Large intestine (tissue), 3 donors: ENCODE results near the gene KIAA1671. TPM values are rescaled to one million over a fixed set of nuclear protein-coding genes. Genes with fewer than 3 reads are reported as not detected.
A peak's percentile ranks its signal among the peaks of the same experiment; 100 is the strongest.

ENCODE experiments used
- DNase-seq, 2 donors: peaks; one replicate each; pipeline versions ENCODE4 v3.0.0 to v3.0.0-alpha.2; 2013
- H3K27ac ChIP-seq: one replicate; pipeline ENCODE4 v1.5.1; 2013; ENCODE audit warnings: low read length
- H3K27me3 ChIP-seq: 2 replicates; pipeline ENCODE4 v1.6.1; 2013; ENCODE audit warnings: low read length; ENCODE audit not compliant: control insufficient read depth, insufficient read depth
- H3K36me3 ChIP-seq: 2 replicates; pipeline ENCODE4 v1.6.1; 2013; ENCODE audit warnings: low read length; ENCODE audit not compliant: control insufficient read depth, insufficient read depth
- H3K4me1 ChIP-seq: one replicate; pipeline ENCODE4 v1.6.1; 2013; ENCODE audit warnings: low read length; ENCODE audit not compliant: control insufficient read depth, insufficient read depth
- H3K4me3 ChIP-seq: one replicate; pipeline ENCODE4 v1.5.1; 2013; ENCODE audit warnings: low read length
- H3K9me3 ChIP-seq: one replicate; pipeline ENCODE4 v1.6.1; 2013; ENCODE audit warnings: mild to moderate bottlenecking, low read depth, low read length, moderate library complexity; ENCODE audit not compliant: control insufficient read depth
- WGBS: methylation state at CpG from one replicate; pipeline ENCODE4 v1.1.5; 2013; ENCODE audit warnings: low lambda C conversion rate; ENCODE audit not compliant: insufficient coverage; 5-methylcytosine and 5-hydroxymethylcytosine counted together
- polyA plus RNA-seq: library from polyadenylated mRNA; unstranded; fragments of 120-200 nt; gene quantifications from one replicate; pipeline ENCODE4 v1.2.1, GENCODE V29; 2013

KIAA1671 gene
- polyA plus RNA-seq, 1 donor: 25.0 TPM

DNA sequence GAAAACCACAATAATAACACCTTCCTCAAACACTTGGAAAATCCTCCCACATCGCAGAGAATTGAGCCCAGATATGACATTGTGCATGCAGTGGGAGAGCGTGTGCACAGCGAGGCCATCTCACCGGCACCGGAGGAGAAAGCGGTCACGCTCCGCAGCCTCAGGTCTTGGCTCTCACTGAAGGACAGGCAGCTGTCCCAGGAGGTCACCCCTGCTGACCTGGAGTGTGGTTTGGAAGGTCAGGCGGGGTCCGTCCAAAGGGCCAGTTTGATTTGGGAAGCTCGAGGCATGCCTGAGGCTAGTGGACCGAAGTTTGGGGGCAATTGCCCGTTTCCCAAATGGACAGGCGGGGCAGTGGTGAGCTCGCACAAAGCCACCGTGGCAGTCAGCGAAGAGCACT is 86.7 kb downstream of the KIAA1671 start:
- Histone ChIP-seq H3K4me3 (no peak overlapping the region), H3K9me3 (no peaks in the 10 kb centered on the region), H3K27me3 (no peaks in the 10 kb centered on the region), H3K27ac (no peak overlapping the region), H3K36me3 (peaks cover 39% of the 10 kb centered on the region), H3K4me1 (no peaks in the 10 kb centered on the region)
- whole genome bisulfite sequencing: no CpG with 5 or more reads among the region's 17 CpGs
- no peak for DNase-seq

DNA sequence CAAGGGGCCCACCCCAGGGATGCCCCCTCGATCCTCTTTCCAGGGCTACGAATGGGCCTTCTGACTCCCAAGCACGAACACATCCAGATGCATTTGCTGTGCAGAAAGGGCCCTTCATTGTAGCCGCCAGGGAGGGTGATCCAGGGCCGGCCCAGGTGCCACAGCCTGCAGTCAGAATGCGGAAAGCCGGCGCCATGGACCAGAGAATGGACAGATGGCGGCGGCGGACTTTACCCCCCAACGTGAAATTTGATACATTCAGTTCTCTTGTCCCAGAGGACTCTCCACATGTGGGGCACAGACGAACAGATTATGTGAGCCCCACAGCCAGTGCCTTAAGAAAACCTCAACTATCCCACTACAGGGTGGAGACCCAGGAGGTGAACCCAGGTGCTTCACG is 87.2 kb downstream of the KIAA1671 start:
- Histone ChIP-seq H3K27ac (no peak overlapping the region), H3K27me3 (no peaks in the 10 kb centered on the region), H3K9me3 (no peaks in the 10 kb centered on the region), H3K4me1 (no peaks in the 10 kb centered on the region), H3K36me3 (peaks cover 41% of the 10 kb centered on the region), H3K4me3 (no peak overlapping the region)
- no peak for DNase-seq
- no CpG with 5 or more reads among the region's 14 CpGs for WGBS

DNA sequence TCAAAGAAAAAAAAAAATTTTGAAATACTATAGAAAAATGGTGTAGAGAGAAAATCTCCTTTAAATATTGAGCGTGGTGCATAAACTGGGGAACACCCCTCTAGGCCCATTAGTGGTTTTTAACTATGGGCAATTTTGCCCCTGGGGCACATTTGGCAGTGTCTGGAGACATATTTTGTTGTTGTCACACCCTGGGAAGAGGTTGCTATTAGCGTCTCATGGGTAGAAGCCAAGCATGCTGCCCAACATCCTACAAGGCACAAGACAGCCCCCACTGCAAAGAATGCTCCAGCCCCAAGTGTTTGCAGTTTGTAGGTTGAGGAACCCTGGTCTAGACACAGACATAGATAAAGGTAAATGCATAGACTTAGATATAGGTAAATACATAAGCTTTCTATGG is 92.6 kb downstream of the KIAA1671 start:
- Histone ChIP-seq H3K36me3 (peaks cover 35% of the 10 kb centered on the region), H3K4me1 (peaks cover under 1% of the 10 kb centered on the region), H3K27ac (no peak overlapping the region), H3K4me3 (no peak overlapping the region), H3K9me3 (no peaks in the 10 kb centered on the region), H3K27me3 (no peaks in the 10 kb centered on the region)
- DNase-seq: no peak
- WGBS: no CpG with 5 or more reads among the region's 2 CpGs

DNA sequence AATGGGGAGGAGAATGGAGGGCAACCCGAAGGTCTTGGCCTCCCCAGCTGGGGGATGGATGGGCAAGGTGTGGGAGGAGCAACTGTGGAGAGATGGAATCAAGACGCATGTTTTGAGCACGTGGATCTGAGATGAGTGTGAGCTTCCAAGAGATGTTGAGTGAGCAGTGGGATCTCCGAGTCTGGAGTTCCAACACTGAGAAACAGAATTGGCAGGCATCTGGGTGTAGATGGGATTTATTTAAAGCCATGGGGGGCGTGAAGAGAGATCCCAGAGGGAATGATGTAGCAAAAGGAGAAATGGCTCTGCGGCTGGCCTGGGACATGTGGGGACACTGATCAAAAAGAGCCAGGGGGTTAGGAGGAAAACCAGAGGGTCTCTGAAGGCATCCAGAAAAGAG is 95.6 kb downstream of the KIAA1671 start:
- WGBS: 60% methylated on average over 1 of the region's 6 CpGs
- Histone ChIP-seq H3K4me3 (no peak overlapping the region), H3K36me3 (peaks cover 33% of the 10 kb centered on the region), H3K9me3 (peaks cover 5% of the 10 kb centered on the region), H3K27ac (no peak overlapping the region), H3K27me3 (no peaks in the 10 kb centered on the region), H3K4me1 (peaks cover 22% of the 10 kb centered on the region)
- DNase-seq: no peak

DNA sequence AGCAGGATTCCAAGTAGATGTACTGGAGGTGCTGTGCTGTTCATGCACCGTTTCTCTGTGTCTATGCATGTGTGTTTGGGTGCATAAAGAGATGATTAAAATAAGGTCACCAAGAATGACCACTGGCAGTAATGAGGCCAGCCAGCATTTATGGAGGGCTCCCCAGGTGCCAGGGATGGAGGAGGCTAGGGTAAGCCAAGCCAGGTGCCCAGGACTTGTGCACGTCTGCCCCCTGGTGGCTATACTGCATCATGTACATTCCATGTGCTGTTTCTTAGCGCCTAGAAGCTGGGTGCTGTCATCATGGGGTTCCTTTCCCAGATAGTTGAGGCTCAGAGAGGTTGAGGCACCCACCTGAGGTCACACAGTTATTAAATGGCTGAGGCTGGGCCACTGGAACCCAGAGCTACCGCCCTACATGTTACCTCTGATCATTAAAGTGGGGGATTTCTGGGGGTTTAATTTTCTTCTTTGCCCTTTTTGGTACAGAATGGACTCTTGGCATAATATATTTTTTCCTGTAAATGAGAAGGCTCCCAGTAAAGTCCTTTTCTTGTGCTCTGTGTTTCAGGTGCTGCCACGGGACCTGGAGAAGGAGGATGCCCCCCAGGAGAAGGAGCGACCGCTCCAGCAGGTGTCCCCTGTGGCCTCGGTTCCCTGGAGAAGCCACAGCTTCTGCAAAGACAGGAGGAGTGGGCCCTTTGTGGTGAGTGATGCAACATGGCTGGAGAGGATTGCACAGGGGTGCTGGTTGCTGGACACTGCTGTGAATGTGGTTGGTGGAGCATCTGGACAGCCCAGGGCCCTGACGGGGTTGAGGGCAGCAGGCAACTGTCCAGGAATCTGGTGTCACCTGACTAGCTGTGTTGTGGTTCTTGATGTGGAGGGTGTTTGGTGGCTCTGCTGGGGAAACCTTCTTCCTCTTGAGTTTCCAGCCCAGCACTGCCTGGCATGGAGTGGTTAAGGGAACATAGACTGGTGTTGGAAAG is 96.4 kb downstream of the KIAA1671 start:
- H3K4me1 ChIP-seq: peaks cover 29% of the 10 kb centered on the region
- H3K36me3 ChIP-seq: peaks cover 25% of the 10 kb centered on the region

DNA sequence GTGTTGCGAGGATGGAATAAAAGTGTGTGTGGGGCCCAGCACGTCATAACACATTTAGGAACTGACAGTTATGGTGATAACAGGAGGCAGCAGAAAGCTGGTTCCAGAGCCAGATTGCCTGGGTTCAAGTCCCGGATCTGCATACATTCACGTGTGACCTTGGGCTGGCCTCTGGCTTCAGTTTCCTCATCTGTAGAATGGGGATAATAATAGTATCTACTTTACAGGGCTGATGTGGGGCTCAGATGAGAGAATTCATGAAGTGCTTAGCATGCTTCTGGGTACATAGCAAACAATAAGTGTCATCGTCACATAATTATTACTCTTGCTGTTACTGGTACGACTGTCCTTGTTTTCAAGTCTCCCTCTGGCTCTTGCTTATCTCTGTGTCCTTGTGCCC is 97.3 kb downstream of the KIAA1671 start:
- Histone ChIP-seq H3K27ac (no peak overlapping the region), H3K4me1 (peaks cover 35% of the 10 kb centered on the region), H3K36me3 (peaks cover 21% of the 10 kb centered on the region), H3K27me3 (no peaks in the 10 kb centered on the region), H3K4me3 (no peak overlapping the region), H3K9me3 (peaks cover 5% of the 10 kb centered on the region)
- 80% methylated on average over 1 of the region's 6 CpGs for WGBS
- no peak for DNase-seq

More for the DNA sequence above, 96.4 kb downstream of the KIAA1671 start:
- WGBS: no CpG with 5 or more reads among the region's 9 CpGs
- DNase-seq: peak; percentile 52 to 58
- no peak overlapping the region for H3K4me3 ChIP-seq
- H3K27ac ChIP-seq: no peak overlapping the region
- H3K27me3 ChIP-seq: no peaks in the 10 kb centered on the region
- H3K9me3 ChIP-seq: peaks cover 5% of the 10 kb centered on the region

DNA sequence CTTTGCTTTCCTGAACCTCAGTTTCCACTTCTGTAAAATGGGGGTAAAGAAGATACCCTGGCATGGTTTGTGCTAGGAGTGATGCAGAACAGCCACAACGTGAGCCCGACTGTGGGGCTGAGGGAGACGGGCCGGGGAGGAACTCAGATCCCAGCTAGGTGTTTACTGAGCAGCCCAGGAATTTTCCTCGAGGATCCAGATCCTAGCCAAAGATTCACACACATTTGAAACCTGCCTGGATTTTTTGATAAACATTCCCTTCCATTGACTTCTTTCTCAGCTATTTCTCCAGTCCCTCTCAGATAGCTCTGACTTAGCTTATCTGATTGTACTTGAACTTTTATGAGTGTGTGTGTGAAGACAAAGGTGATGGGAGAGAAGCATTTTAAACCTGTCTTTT is 98.0 kb downstream of the KIAA1671 start:
- Histone ChIP-seq H3K36me3 (peaks cover 21% of the 10 kb centered on the region), H3K27me3 (no peaks in the 10 kb centered on the region), H3K4me1 (peaks cover 35% of the 10 kb centered on the region), H3K27ac (peak overlapping the region; percentile 97), H3K9me3 (peaks cover 5% of the 10 kb centered on the region), H3K4me3 (no peak overlapping the region)
- no CpG with 5 or more reads among the region's 5 CpGs for WGBS
- DNase-seq: no peak

DNA sequence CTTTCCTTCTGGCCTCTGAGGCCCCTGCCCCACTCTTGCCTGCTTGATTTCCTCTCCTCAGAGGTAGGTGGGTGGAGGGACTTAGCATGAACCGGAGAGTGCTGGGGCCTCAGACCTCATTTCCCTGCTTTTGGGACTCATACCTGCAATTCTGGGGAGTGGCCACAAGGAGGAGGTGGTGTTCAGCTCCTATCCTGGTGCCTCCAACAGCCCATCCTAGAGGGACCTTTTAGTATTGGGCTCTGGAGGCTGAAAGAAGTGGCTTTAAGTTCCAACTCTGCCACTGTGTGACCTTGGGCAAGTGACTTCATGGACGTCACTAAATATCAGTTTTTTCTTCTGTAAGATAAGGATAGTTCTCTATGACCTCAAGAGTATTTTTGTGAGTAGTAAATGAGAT is 98.6 kb downstream of the KIAA1671 start:
- no peak for DNase-seq
- H3K27ac ChIP-seq: peak overlapping the region; percentile 97

DNA sequence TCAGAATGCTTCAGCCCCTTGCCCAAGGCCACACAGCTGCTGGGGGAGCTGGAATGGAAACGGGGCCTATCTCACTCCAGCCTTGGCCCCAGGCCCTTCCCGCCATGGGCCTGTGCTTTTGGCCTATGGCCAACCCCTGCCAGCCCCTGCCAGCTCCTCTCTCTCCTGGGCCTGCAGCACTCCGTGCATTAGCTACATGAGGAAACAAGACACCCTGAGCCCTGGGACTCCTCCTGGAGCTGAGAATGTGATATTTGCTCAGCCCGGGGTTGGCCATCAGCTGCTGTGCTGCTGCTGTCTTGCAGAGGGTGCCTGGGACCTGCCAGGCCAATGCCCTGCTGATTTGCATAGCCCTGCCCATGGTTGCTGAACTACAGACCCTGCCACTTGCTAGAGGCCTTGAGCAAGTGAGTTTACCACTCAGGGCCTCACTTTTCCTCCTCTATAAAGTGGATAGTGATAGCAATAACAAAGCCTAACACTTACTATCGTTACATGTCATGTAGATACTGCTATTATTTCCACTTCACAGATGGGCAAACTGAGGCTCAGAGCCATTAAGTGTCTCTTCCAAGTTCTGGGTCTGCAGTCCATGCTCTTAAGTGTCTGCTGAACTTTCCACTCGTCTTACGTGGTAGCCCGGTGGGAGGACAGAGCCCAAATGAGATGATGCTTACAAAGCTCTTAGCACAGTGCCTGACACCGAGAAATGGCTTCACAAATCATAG is 99.6 kb downstream of the KIAA1671 start:
- peak; percentile 87 to 91 for DNase-seq
- H3K27ac ChIP-seq: peak overlapping the region; percentile 97
- peaks cover 5% of the 10 kb centered on the region for H3K9me3 ChIP-seq
- H3K36me3 ChIP-seq: peaks cover 21% of the 10 kb centered on the region
- H3K4me1 ChIP-seq: peaks cover 40% of the 10 kb centered on the region
- WGBS: no CpG with 5 or more reads among the region's 9 CpGs
- H3K27me3 ChIP-seq: no peaks in the 10 kb centered on the region
- no peak overlapping the region for H3K4me3 ChIP-seq

More for the DNA sequence above, 98.6 kb downstream of the KIAA1671 start:
- peaks cover 35% of the 10 kb centered on the region for H3K4me1 ChIP-seq
- no peaks in the 10 kb centered on the region for H3K27me3 ChIP-seq
- peaks cover 21% of the 10 kb centered on the region for H3K36me3 ChIP-seq
- H3K9me3 ChIP-seq: peaks cover 5% of the 10 kb centered on the region
- no peak overlapping the region for H3K4me3 ChIP-seq
- no CpG with 5 or more reads among the region's 2 CpGs for WGBS

DNA sequence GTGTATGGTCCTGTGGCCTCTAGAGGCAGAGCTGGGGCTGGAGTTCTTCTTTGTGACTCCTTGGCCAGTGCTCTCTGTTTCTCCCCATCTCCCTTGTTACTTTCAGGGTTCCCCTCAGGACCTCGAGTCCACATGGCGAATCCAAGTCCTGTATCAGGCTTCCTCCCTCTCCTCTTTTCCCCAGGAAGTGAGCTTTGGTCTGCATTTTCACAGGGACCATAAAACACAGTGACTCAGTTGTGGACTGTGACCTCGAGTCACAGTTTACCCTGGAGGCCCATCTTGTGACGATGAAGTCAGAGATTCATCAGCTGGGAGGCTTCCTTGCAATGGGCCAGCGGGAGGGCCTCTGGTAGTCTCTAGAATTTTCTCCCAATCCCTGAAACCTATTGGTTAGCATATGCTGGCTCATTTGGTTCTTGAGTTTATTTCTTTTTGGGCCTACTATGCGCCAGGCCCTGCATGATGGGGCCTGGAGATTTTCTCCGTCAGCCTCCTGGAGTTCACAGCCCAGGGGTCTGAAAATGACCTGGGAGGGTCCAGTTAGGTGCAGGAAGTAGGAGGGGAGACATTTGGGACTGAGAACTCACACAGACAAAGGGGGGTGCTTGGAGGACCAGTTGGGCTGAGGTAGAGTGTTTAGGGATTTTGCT is 100.8 kb downstream of the KIAA1671 start:
- no peaks in the 10 kb centered on the region for H3K27me3 ChIP-seq
- H3K4me3 ChIP-seq: no peak overlapping the region
- 10% methylated on average over 2 of the region's 7 CpGs for WGBS
- DNase-seq: peak; percentile 95 to 98
- peaks cover 5% of the 10 kb centered on the region for H3K9me3 ChIP-seq
- peaks cover 21% of the 10 kb centered on the region for H3K36me3 ChIP-seq
- H3K4me1 ChIP-seq: peaks cover 45% of the 10 kb centered on the region
- H3K27ac ChIP-seq: peak overlapping the region; percentile 97
